Mammary epithelial cell (primary cell): ENCODE data around the gene HADH.

Experiments used
- EZH2 ChIP-seq: IDR thresholded peaks from 2 replicates; pipeline ENCODE4 v1.6.1; 2012; ENCODE audit warnings: low read length, inconsistent platforms, borderline replicate concordance
- TF ChIP-seq, protein P1 (sequence below), 2 donors: IDR thresholded peaks in 1 of 2; conservative IDR thresholded peaks in 1 of 2; 2 replicates each; pipeline ENCODE4 v1.5.1; 2011 to 2012; ENCODE audit warnings: inconsistent platforms in 2 of 2, low read length in 2 of 2, mild to moderate bottlenecking in 2 of 2, control low read depth in 1 of 2, low read depth in 1 of 2; ENCODE audit not compliant: insufficient read depth in 1 of 2; ENCODE audit errors: extremely low read depth in 1 of 2

DNA sequence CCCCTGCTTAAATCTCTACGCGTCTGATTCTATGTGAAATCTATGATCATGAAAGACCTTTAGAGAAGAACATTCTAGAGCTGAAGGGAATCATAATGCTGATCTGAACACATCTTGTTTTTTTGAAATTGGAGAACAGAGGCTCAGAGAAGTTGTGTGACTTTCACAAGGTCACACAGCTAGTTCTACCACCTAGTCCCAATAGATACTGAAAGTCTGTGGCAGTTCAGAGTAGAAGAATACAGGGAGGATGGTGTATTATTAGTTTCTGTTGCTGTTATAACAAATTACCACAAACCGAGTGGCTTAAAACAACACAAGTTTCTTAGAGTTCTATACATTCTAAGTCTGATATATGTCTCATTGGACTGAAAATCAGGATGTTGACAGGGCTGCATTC is 43.9 kb upstream of the HADH start:
- TF ChIP-seq, protein P1, sequence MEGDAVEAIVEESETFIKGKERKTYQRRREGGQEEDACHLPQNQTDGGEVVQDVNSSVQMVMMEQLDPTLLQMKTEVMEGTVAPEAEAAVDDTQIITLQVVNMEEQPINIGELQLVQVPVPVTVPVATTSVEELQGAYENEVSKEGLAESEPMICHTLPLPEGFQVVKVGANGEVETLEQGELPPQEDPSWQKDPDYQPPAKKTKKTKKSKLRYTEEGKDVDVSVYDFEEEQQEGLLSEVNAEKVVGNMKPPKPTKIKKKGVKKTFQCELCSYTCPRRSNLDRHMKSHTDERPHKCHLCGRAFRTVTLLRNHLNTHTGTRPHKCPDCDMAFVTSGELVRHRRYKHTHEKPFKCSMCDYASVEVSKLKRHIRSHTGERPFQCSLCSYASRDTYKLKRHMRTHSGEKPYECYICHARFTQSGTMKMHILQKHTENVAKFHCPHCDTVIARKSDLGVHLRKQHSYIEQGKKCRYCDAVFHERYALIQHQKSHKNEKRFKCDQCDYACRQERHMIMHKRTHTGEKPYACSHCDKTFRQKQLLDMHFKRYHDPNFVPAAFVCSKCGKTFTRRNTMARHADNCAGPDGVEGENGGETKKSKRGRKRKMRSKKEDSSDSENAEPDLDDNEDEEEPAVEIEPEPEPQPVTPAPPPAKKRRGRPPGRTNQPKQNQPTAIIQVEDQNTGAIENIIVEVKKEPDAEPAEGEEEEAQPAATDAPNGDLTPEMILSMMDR (conservative IDR thresholded peaks at IDR 0.05 in 1 of 2, IDR thresholded peaks at IDR 0.05 in 1 of 2; ENCODE audit: extremely low read depth in 1 of 2, insufficient read depth in 1 of 2, low read depth in 1 of 2, low read length in 2 of 2) = no peak
- no peak for TF ChIP-seq EZH2
